ENCODE measurements around the gene BRIX1.

GRCh38 chr5:34900652-34901051 is 14.9 kb upstream of the BRIX1 start:
- no peak for TF ChIP-seq POLR2AphosphoS5 (IDR thresholded peaks at IDR 0.05; ENCODE audit: low read depth, low read length)
- TF ChIP-seq POLR2A (IDR thresholded peaks at IDR 0.05; ENCODE audit: low read depth, low read length) = no peak
- no peak for TF ChIP-seq POU2F2 (IDR thresholded peaks at IDR 0.05; ENCODE audit: low read depth, low read length)
